MCF 10A (cell line): ENCODE data around the gene PLA2G4B. TPM values are rescaled to one million over a fixed set of nuclear protein-coding genes. Genes with fewer than 3 reads are reported as not detected.

Source experiments
- BruUV-seq: library from RNA; stranded (reverse); fragments of 400-500 nt; replicated peaks from 2 replicates; lab custom pipeline; 2021; lab: Mats Ljungman, UMichigan
- CTCF ChIA-PET: fragments of 300-600 bp; sonication (Branson Sonifier 250); formaldehyde crosslinking; extraction: SDS; loops from one replicate; lab custom pipeline; 2021; ENCODE audit warnings: antibody characterized with exemption, inconsistent platforms; lab: Yijun Ruan, JAX
- POLR2A ChIA-PET: fragments of 300-600, 350-650 bp; sonication (Branson Sonifier 250); formaldehyde crosslinking; extraction: SDS; loops from one replicate; lab custom pipeline; 2020; ENCODE audit warnings: antibody characterized with exemption, inconsistent platforms; lab: Yijun Ruan, JAX
- DNase-seq: peaks from one replicate; pipeline ENCODE4 v3.0.0-alpha.2; 2018; ENCODE audit not compliant: unreplicated experiment
- H3K27ac Mint-ChIP-seq: one replicate; pipeline ENCODE4 v1.8.0; 2022; ENCODE audit warnings: mild to moderate bottlenecking, low read depth, mixed read lengths; ENCODE audit not compliant: unreplicated experiment
- H3K27me3 Mint-ChIP-seq: one replicate; pipeline ENCODE4 v1.8.0; 2022; ENCODE audit warnings: mixed read lengths; ENCODE audit not compliant: insufficient read depth, unreplicated experiment
- H3K36me3 Mint-ChIP-seq: one replicate; pipeline ENCODE4 v1.8.0; 2022; ENCODE audit warnings: mild to moderate bottlenecking, moderate library complexity, mixed read lengths; ENCODE audit not compliant: insufficient read depth, unreplicated experiment
- H3K4me1 Mint-ChIP-seq: one replicate; pipeline ENCODE4 v1.8.0; 2022; ENCODE audit warnings: mixed read lengths; ENCODE audit not compliant: insufficient read depth, unreplicated experiment
- H3K4me3 Mint-ChIP-seq: one replicate; pipeline ENCODE4 v1.8.0; 2022; ENCODE audit warnings: mild to moderate bottlenecking, moderate library complexity, mixed read lengths; ENCODE audit not compliant: unreplicated experiment
- H3K9me3 Mint-ChIP-seq: one replicate; pipeline ENCODE4 v1.8.0; 2022; ENCODE audit warnings: mixed read lengths; ENCODE audit not compliant: unreplicated experiment
- intact Hi-C: fragments of 100-400 bp; cut with micrococcal nuclease; formaldehyde crosslinking; loops from 2 replicates; pipeline ENCODE4 v1.14.1; 2022
- total RNA-seq: library from RNA; stranded (reverse); gene quantifications from 2 replicates; pipeline ENCODE4 v1.2.3, GENCODE V29; 2022
- TF ChIP-seq, protein P1 (sequence below): fragments of 200-600 bp; IDR thresholded peaks from one replicate; pipeline ENCODE4 v1.8.0; 2022; ENCODE audit warnings: antibody characterized with exemption, mild to moderate bottlenecking; ENCODE audit not compliant: unreplicated experiment

PLA2G4B gene
- total RNA-seq, 1 experiment from 2014 or later: 3.8 TPM

DNA sequence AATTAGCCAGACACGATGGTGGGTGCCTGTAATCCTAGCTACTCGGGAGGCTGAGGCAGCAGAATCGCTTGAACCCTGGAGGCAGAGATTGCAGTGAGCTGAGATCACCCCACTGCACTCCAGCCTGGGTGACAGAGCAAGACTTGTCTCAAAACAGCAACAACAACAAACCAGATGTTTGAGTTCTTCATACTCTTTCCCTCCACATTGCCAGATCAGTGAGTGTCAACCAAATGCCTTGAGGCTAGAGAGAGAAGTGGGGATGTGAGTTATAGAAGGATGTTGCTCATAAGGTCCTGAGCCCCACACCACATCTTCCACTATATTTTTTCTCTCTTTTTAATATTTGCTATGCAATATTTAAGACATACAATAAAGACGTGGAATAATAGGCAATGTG lies 44.6 kb upstream of the PLA2G4B start:
- intact Hi-C loops: no loop called here
- no peak overlapping the region for H3K4me3 Mint-ChIP-seq
- H3K36me3 Mint-ChIP-seq: peaks cover 4% of the 10 kb centered on the region
- H3K4me1 Mint-ChIP-seq: peaks cover 61% of the 10 kb centered on the region
- ChIA-PET POLR2A (interaction anchor here (0.6 to 12.5 kb wide), 4 partner anchors 11 to 379 kb away, joined by 3 to 193 read pairs (median 14); partner anchors contain the start of gene MAPKBP1), CTCF (interaction anchor here (0.6 to 1.5 kb wide), 5 partner anchors 13 to 329 kb away, joined by 3 to 6 read pairs (median 5); partner anchors contain the start of gene MAPKBP1)
- TF ChIP-seq, protein P1, sequence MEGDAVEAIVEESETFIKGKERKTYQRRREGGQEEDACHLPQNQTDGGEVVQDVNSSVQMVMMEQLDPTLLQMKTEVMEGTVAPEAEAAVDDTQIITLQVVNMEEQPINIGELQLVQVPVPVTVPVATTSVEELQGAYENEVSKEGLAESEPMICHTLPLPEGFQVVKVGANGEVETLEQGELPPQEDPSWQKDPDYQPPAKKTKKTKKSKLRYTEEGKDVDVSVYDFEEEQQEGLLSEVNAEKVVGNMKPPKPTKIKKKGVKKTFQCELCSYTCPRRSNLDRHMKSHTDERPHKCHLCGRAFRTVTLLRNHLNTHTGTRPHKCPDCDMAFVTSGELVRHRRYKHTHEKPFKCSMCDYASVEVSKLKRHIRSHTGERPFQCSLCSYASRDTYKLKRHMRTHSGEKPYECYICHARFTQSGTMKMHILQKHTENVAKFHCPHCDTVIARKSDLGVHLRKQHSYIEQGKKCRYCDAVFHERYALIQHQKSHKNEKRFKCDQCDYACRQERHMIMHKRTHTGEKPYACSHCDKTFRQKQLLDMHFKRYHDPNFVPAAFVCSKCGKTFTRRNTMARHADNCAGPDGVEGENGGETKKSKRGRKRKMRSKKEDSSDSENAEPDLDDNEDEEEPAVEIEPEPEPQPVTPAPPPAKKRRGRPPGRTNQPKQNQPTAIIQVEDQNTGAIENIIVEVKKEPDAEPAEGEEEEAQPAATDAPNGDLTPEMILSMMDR: no peak
- no peaks in the 10 kb centered on the region for H3K9me3 Mint-ChIP-seq
- H3K27me3 Mint-ChIP-seq: no peaks in the 10 kb centered on the region
- BruUV-seq: no TSS peak
- DNase-seq: no peak
- H3K27ac Mint-ChIP-seq: peak overlapping the region; percentile 86

DNA sequence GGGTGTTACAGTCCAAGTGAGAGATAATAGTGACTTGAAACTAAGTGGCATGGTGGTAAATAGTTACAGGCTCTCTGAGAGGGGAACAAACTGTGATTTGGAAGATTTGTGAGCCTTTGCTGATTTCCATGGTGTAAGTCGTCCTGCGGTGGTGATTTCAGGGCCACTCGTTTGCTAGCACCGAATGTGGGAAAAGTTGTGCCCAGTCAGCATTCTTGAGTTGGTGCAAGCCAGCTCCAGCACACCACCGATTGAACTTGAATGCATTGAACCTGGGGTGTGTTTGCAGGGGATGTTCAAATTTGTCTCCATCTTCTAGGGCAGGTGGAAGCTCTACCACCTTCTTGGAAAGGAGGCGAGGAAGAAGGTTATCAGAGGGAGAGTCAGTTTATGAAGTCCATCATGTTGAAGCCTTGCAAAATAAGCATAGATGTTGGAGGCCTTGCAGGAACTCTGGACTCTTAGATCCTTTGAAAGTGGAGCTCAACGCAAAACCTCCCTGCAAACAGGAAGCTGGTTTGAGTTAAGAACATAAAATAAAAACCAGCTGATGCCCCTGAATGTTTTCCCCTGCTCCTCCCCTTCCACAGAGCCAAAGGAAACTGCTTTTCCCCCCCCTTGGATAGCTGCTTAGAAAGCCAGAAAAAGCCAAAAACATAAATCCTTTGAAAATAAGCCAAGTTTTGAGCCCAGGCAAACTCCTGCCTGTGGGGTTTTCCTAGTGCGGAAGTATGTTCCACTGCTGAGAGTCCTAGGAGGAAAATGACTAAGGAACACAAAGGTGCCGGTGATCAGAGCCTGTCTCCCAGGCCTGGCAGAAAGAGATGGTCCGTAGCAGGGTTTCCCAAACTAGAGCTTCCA lies 42.4 kb upstream of the PLA2G4B start:
- intact Hi-C loops: no loop called here
- no TSS peak for BruUV-seq
- H3K4me3 Mint-ChIP-seq: peak overlapping the region; percentile 1
- H3K4me1 Mint-ChIP-seq: peaks cover 42% of the 10 kb centered on the region
- peak overlapping the region; percentile 87 for H3K27ac Mint-ChIP-seq
- ChIA-PET CTCF (interaction anchor here (1.0 to 2.4 kb wide), 3 partner anchors 10 to 22 kb away, joined by 3 to 17 read pairs (median 6); partner anchors contain the start of gene MAPKBP1), POLR2A (interaction anchor here (1.7 to 12.5 kb wide), 5 partner anchors 9 to 19 kb away, joined by 7 to 193 read pairs (median 17); partner anchors contain the start of gene MAPKBP1)
- no peaks in the 10 kb centered on the region for H3K27me3 Mint-ChIP-seq
- H3K36me3 Mint-ChIP-seq: peaks cover 18% of the 10 kb centered on the region
- peak; percentile 48 for DNase-seq
- TF ChIP-seq, protein P1: no peak
- no peaks in the 10 kb centered on the region for H3K9me3 Mint-ChIP-seq

DNA sequence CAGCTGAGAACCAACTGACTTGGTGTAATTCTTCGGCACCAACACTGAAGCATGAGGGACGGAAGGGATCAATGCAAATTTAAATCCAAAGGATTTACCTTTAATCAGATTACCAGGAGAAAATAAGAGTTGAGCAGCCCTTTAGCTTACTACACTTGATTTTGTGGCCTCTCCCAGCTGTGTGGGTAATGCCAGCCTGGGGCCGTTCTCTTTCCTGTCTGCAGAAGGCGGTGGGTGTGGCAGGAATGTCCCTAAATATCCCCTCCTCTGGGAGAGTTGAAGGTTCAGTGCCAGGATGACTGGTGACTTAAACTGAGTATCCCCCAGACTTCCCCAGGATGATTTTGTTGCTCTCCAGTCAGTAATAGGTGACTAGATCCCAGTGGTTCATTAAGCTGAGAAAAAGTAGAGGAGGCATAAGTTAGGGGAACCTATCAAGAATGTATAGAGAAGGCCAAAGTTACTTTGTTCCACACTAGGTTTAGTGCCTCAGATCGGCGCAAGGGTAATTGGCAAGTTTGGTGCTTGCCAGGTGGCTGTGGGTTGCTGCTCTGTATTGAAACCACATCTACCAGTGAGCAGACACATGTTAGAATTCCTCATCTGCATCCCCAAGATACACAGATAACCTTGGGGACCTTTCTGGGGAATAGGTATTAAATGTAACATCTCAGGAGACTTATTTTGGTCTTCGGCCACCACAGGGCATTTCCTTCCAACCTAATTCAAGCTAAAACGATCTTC lies 41.3 kb upstream of the PLA2G4B start:
- ChIA-PET POLR2A (interaction anchor here (0.6 to 12.5 kb wide), 5 partner anchors 8 to 20 kb away, joined by 3 to 193 read pairs (median 8); partner anchors contain the start of gene MAPKBP1), CTCF (interaction anchor here (0.6 to 2.4 kb wide), 6 partner anchors 9 to 464 kb away, joined by 3 to 17 read pairs (median 5); partner anchors contain the start of gene MAPKBP1)
- TF ChIP-seq, protein P1: no peak
- H3K27ac Mint-ChIP-seq: peak overlapping the region; percentile 87
- DNase-seq: no peak
- intact Hi-C loops: no loop called here
- peaks cover 38% of the 10 kb centered on the region for H3K4me1 Mint-ChIP-seq
- H3K9me3 Mint-ChIP-seq: no peaks in the 10 kb centered on the region
- no peaks in the 10 kb centered on the region for H3K27me3 Mint-ChIP-seq
- peaks cover 19% of the 10 kb centered on the region for H3K36me3 Mint-ChIP-seq
- BruUV-seq: no TSS peak
- peak overlapping the region; percentile 1 for H3K4me3 Mint-ChIP-seq
